HCT116 (cell line): Measurements from ENCODE around the gene PHYHIPL. TPM values are rescaled to one million over a fixed set of nuclear protein-coding genes. Genes with fewer than 3 reads are reported as not detected.

Source experiments
- ATAC-seq: fragments of 200-7000 bp; cut with Tn5 transposase; 2 replicates; pipeline ENCODE4 v1.9.1; 2020; ENCODE audit warnings: mild to moderate bottlenecking, moderate library complexity
- BruUV-seq: library from RNA; stranded (reverse); fragments of 400-500 nt; replicated peaks from 2 replicates; lab custom pipeline; 2021; lab: Mats Ljungman, UMichigan
- CTCF ChIA-PET: fragments of 300-600 bp; sonication (Branson Sonifier 250); formaldehyde crosslinking; loops from one replicate; lab custom pipeline; 2021; ENCODE audit warnings: antibody characterized with exemption; lab: Charles Lee
- POLR2A ChIA-PET: fragments of 300-600, 350-600 bp; sonication (Branson Sonifier 250); formaldehyde crosslinking; loops from one replicate; lab custom pipeline; 2021; ENCODE audit warnings: antibody characterized with exemption; lab: Charles Lee
- RAD21 ChIA-PET, 2 experiments: fragments of 300-600 bp; sonication (Branson Sonifier 250); formaldehyde crosslinking; loops; one replicate each; lab custom pipeline; 2023; ENCODE audit warnings: low total read pairs in 2 of 2; ENCODE audit not compliant: uncharacterized antibody in 2 of 2, unreplicated experiment in 2 of 2, low non-redundant PET in 1 of 2; lab: Charles Lee
- DNase-seq: peaks from one replicate; pipeline ENCODE4 v3.0.0-alpha.2; 2010; ENCODE audit warnings: low read depth, low spot score
- H2AFZ ChIP-seq: fragments of 200-600 bp; shearing (Covaris generic), sonication (generic); 2 replicates; pipeline ENCODE4 v1.6.1; 2017; ENCODE audit warnings: low read depth, mixed run types, mixed read lengths, antibody characterized with exemption, low read length; ENCODE audit not compliant: poor library complexity, severe bottlenecking
- H3K27ac ChIP-seq: 2 replicates; pipeline ENCODE4 v1.5.1; 2012; ENCODE audit warnings: low read depth, low read length
- H3K27me3 ChIP-seq: fragments of 200-600 bp; sonication (generic); 2 replicates; pipeline ENCODE4 v1.6.1; 2016; ENCODE audit warnings: mixed run types, low read length, mixed read lengths; ENCODE audit not compliant: insufficient read depth
- H3K36me3 ChIP-seq, 2 experiments: fragments of 200-500 bp in 1 of 2; fragments of 200-600 bp in 1 of 2; sonication (Bioruptor generic) in 1 of 2; sonication (generic) in 1 of 2; 2 replicates each; pipeline versions ENCODE4 v1.5.1 to v1.6.1; 2014 to 2016; ENCODE audit warnings: low read length in 2 of 2, inconsistent platforms in 1 of 2, mixed read lengths in 1 of 2, mixed run types in 1 of 2; ENCODE audit not compliant: insufficient read depth in 2 of 2, control insufficient read depth in 1 of 2
- H3K4me1 ChIP-seq, 2 experiments: fragments of 200-600 bp in 1 of 2; sonication (generic) in 1 of 2; 2 replicates each; pipeline versions ENCODE4 v1.5.1 to v1.6.1; 2012 to 2017; ENCODE audit warnings: low read length in 2 of 2, inconsistent platforms in 1 of 2, mild to moderate bottlenecking in 1 of 2, mixed read lengths in 1 of 2, mixed run types in 1 of 2, moderate library complexity in 1 of 2; ENCODE audit not compliant: insufficient read depth in 2 of 2, control insufficient read depth in 1 of 2
- H3K4me2 ChIP-seq: fragments of 200-600 bp; sonication (generic); 2 replicates; pipeline ENCODE4 v1.6.1; 2017; ENCODE audit warnings: mixed run types, low read length, mixed read lengths
- H3K4me3 ChIP-seq, 2 experiments: fragments of 200-600 bp in 1 of 2; sonication (generic) in 1 of 2; replicated peaks in 1 of 2; 2 replicates each; pipeline ENCODE4 v1.5.1; 2011 to 2016; ENCODE audit warnings: low read length in 2 of 2, control low read depth in 1 of 2, low read depth in 1 of 2, mild to moderate bottlenecking in 1 of 2, mixed read lengths in 1 of 2, mixed run types in 1 of 2
- H3K79me2 ChIP-seq: fragments of 200-600 bp; sonication (generic); 2 replicates; pipeline ENCODE4 v1.6.1; 2017; ENCODE audit warnings: mild to moderate bottlenecking, mixed run types, low read length, moderate library complexity, mixed read lengths; ENCODE audit not compliant: insufficient read depth
- H3K9ac ChIP-seq: fragments of 200-600 bp; sonication (generic); 2 replicates; pipeline ENCODE4 v1.6.1; 2016; ENCODE audit warnings: low read length, mixed read lengths
- H3K9me2 ChIP-seq: fragments of 200-600 bp; sonication (generic), shearing (Covaris generic); 2 replicates; pipeline ENCODE4 v1.6.1; 2017; ENCODE audit warnings: mixed run types, mild to moderate bottlenecking, moderate library complexity; ENCODE audit not compliant: insufficient read depth
- H3K9me3 ChIP-seq, 2 experiments: fragments of 200-500 bp in 1 of 2; fragments of 200-600 bp in 1 of 2; sonication (Bioruptor generic) in 1 of 2; sonication (generic) in 1 of 2; 2 replicates each; pipeline ENCODE4 v1.6.1; 2014 to 2017; ENCODE audit warnings: low read length in 2 of 2, mixed read lengths in 2 of 2, inconsistent platforms in 1 of 2, low read depth in 1 of 2, mild to moderate bottlenecking in 1 of 2, mixed run types in 1 of 2, moderate library complexity in 1 of 2; ENCODE audit not compliant: control insufficient read depth in 1 of 2, insufficient read depth in 1 of 2
- H4K20me1 ChIP-seq: fragments of 200-600 bp; sonication (generic), shearing (Covaris generic); 2 replicates; pipeline ENCODE4 v1.6.1; 2017; ENCODE audit warnings: mixed run types, mild to moderate bottlenecking, moderate library complexity; ENCODE audit not compliant: insufficient read depth
- CEBPB ChIP-seq: IDR thresholded peaks from 2 replicates; pipeline ENCODE4 v1.6.1; 2012; ENCODE audit warnings: low read depth
- EGR1 ChIP-seq: IDR thresholded peaks from 2 replicates; pipeline ENCODE4 v1.6.1; 2012; ENCODE audit warnings: low read depth
- EZH2 ChIP-seq: fragments of 200-600 bp; sonication (generic); IDR thresholded peaks from 2 replicates; pipeline ENCODE4 v1.6.1; 2017; ENCODE audit warnings: antibody characterized with exemption, mixed run types
- FOSL1 ChIP-seq: IDR thresholded peaks from 2 replicates; pipeline ENCODE4 v1.6.1; 2012; ENCODE audit warnings: low read depth
- MAX ChIP-seq: IDR thresholded peaks from 2 replicates; pipeline ENCODE4 v1.6.1; 2012
- POLR2A ChIP-seq: IDR thresholded peaks from 2 replicates; pipeline ENCODE4 v1.7.0; 2011; ENCODE audit warnings: borderline replicate concordance; ENCODE audit not compliant: insufficient read depth, insufficient read length; ENCODE audit errors: extremely low read depth
- POLR2AphosphoS5 ChIP-seq: IDR thresholded peaks from 2 replicates; pipeline ENCODE4 v1.6.1; 2011; ENCODE audit warnings: mild to moderate bottlenecking, low read depth, low read length, moderate library complexity
- RAD21 ChIP-seq: IDR thresholded peaks from 2 replicates; pipeline ENCODE4 v1.6.1; 2012; ENCODE audit warnings: low read depth, mild to moderate bottlenecking
- SIN3A ChIP-seq: IDR thresholded peaks from 2 replicates; pipeline ENCODE4 v1.6.1; 2012; ENCODE audit warnings: low read depth
- SP1 ChIP-seq: IDR thresholded peaks from 2 replicates; pipeline ENCODE4 v1.6.1; 2012; ENCODE audit warnings: low read depth
- TCF7L2 ChIP-seq: IDR thresholded peaks from 2 replicates; pipeline ENCODE4 v1.7.0; 2011; ENCODE audit warnings: borderline replicate concordance, inconsistent platforms; ENCODE audit not compliant: insufficient read depth, insufficient read length; ENCODE audit errors: extremely low read depth
- YY1 ChIP-seq: IDR thresholded peaks from 2 replicates; pipeline ENCODE4 v1.6.1; 2011; ENCODE audit warnings: low read length, low read depth, moderate library complexity, mild to moderate bottlenecking; ENCODE audit not compliant: insufficient replicate concordance; ENCODE audit errors: extremely low read depth
- ZBTB33 ChIP-seq: IDR thresholded peaks from 2 replicates; pipeline ENCODE4 v1.6.1; 2011; ENCODE audit warnings: mild to moderate bottlenecking, low read length, moderate library complexity; ENCODE audit not compliant: insufficient replicate concordance; ENCODE audit errors: extremely low read depth
- ZNF274 ChIP-seq: fragments of 200-500 bp; sonication (Bioruptor generic); IDR thresholded peaks from 2 replicates; pipeline ENCODE4 v1.6.1; 2014; ENCODE audit warnings: mild to moderate bottlenecking, low read depth, low read length, inconsistent platforms
- intact Hi-C: fragments of 100-400 bp; cut with micrococcal nuclease; formaldehyde crosslinking; loops from 2 replicates; pipeline ENCODE4 v1.10.0; 2022
- total RNA-seq: library from RNA; stranded (reverse); gene quantifications from one replicate; pipeline ENCODE4 v1.2.1, GENCODE V29; 2021; ENCODE audit not compliant: unreplicated experiment
- TF ChIP-seq, protein P1 (sequence below): IDR thresholded peaks from 2 replicates; pipeline ENCODE4 v1.6.1; 2012; ENCODE audit warnings: low read depth
- TF ChIP-seq, protein P2 (sequence below): IDR thresholded peaks from 2 replicates; pipeline ENCODE4 v1.6.1; 2012
- TF ChIP-seq, protein P3 (sequence below), 3 experiments: fragments of 200-600 bp in 1 of 3; sonication (generic) in 1 of 3; IDR thresholded peaks in 2 of 3; conservative IDR thresholded peaks in 1 of 3; 2 replicates each; pipeline ENCODE4 v1.5.1; 2012 to 2017; ENCODE audit warnings: low read depth in 2 of 3, low read length in 2 of 3, antibody characterized with exemption in 1 of 3, borderline replicate concordance in 1 of 3, control low read depth in 1 of 3, mild to moderate bottlenecking in 1 of 3, mixed read lengths in 1 of 3, mixed run types in 1 of 3, moderate library complexity in 1 of 3; ENCODE audit not compliant: insufficient read depth in 1 of 3

PHYHIPL gene
- total RNA-seq, 1 experiment from 2014 or later, result not detected

- no peaks in the 10 kb centered on the region for H3K79me2 ChIP-seq
- no TSS peak for BruUV-seq
- H3K9me3 ChIP-seq, result no peaks in the 10 kb centered on the region
- no peak overlapping the region for H3K4me3 ChIP-seq
- no peaks in the 10 kb centered on the region for H3K4me1 ChIP-seq
- ChIA-PET CTCF (no interaction called here), POLR2A (no interaction called here), RAD21 (no interaction called here)
- no peaks in the 10 kb centered on the region for H3K36me3 ChIP-seq
- no peak for TF ChIP-seq FOSL1
- TF ChIP-seq CEBPB, result no peak
- no peak for TF ChIP-seq ZNF274
- TF ChIP-seq SIN3A, result no peak
- no peak for TF ChIP-seq EGR1
- TF ChIP-seq EZH2, result no peak
- no peak for TF ChIP-seq YY1
- TF ChIP-seq POLR2A, result no peak
- TF ChIP-seq RAD21, result no peak
- TF ChIP-seq TCF7L2, result no peak
- TF ChIP-seq, protein P1, sequence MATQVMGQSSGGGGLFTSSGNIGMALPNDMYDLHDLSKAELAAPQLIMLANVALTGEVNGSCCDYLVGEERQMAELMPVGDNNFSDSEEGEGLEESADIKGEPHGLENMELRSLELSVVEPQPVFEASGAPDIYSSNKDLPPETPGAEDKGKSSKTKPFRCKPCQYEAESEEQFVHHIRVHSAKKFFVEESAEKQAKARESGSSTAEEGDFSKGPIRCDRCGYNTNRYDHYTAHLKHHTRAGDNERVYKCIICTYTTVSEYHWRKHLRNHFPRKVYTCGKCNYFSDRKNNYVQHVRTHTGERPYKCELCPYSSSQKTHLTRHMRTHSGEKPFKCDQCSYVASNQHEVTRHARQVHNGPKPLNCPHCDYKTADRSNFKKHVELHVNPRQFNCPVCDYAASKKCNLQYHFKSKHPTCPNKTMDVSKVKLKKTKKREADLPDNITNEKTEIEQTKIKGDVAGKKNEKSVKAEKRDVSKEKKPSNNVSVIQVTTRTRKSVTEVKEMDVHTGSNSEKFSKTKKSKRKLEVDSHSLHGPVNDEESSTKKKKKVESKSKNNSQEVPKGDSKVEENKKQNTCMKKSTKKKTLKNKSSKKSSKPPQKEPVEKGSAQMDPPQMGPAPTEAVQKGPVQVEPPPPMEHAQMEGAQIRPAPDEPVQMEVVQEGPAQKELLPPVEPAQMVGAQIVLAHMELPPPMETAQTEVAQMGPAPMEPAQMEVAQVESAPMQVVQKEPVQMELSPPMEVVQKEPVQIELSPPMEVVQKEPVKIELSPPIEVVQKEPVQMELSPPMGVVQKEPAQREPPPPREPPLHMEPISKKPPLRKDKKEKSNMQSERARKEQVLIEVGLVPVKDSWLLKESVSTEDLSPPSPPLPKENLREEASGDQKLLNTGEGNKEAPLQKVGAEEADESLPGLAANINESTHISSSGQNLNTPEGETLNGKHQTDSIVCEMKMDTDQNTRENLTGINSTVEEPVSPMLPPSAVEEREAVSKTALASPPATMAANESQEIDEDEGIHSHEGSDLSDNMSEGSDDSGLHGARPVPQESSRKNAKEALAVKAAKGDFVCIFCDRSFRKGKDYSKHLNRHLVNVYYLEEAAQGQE, result no peak
- TF ChIP-seq, protein P2, sequence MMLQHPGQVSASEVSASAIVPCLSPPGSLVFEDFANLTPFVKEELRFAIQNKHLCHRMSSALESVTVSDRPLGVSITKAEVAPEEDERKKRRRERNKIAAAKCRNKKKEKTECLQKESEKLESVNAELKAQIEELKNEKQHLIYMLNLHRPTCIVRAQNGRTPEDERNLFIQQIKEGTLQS, result no peak
- no peak for TF ChIP-seq SP1
- TF ChIP-seq, protein P3, sequence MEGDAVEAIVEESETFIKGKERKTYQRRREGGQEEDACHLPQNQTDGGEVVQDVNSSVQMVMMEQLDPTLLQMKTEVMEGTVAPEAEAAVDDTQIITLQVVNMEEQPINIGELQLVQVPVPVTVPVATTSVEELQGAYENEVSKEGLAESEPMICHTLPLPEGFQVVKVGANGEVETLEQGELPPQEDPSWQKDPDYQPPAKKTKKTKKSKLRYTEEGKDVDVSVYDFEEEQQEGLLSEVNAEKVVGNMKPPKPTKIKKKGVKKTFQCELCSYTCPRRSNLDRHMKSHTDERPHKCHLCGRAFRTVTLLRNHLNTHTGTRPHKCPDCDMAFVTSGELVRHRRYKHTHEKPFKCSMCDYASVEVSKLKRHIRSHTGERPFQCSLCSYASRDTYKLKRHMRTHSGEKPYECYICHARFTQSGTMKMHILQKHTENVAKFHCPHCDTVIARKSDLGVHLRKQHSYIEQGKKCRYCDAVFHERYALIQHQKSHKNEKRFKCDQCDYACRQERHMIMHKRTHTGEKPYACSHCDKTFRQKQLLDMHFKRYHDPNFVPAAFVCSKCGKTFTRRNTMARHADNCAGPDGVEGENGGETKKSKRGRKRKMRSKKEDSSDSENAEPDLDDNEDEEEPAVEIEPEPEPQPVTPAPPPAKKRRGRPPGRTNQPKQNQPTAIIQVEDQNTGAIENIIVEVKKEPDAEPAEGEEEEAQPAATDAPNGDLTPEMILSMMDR (IDR thresholded peaks at IDR 0.05 in 2 of 3, conservative IDR thresholded peaks at IDR 0.05 in 1 of 3; ENCODE audit: borderline replicate concordance in 1 of 3, insufficient read depth in 1 of 3, low read depth in 2 of 3, low read length in 2 of 3), result no peak
- no peak for TF ChIP-seq ZBTB33
- TF ChIP-seq MAX, result no peak
- TF ChIP-seq POLR2AphosphoS5, result no peak
- intact Hi-C loops, result no loop called here
- no peaks in the 10 kb centered on the region; the same call in 1 of the 2 replicates for H4K20me1 ChIP-seq
- H3K9me2 ChIP-seq, result 0 out of 2 replicates have a peak, but pooled peaks cover 3% of the 10 kb centered on the region
- H2AFZ ChIP-seq, result no peak overlapping the region
- H3K27ac ChIP-seq, result no peak overlapping the region
- DNase-seq (no peak), ATAC-seq (no peak)
- H3K4me2 ChIP-seq, result no peak overlapping the region
- H3K27me3 ChIP-seq, result peaks cover 61% of the 10 kb centered on the region
- no peak overlapping the region for H3K9ac ChIP-seq
These were observed 89.9 kb downstream of the PHYHIPL start for GRCh38 chr10:59266321-59266720.
